GM12878 (cell line): Measurements from ENCODE around the gene KIF6. TPM values are rescaled to one million over a fixed set of nuclear protein-coding genes. Genes with fewer than 3 reads are reported as not detected.

Source experiments
- ATAC-seq: fragments of 200-7000 bp; cut with Tn5 transposase; 3 replicates; pipeline ENCODE4 v1.9.1; 2020; ENCODE audit warnings: mild to moderate bottlenecking, moderate library complexity
- BruUV-seq: library from RNA; stranded (reverse); fragments of 400-500 nt; replicated peaks from 2 replicates; lab custom pipeline; 2021; lab: Mats Ljungman, UMichigan
- CTCF ChIA-PET: fragments of 300-600 bp; sonication (Branson Sonifier 250); formaldehyde crosslinking; extraction: SDS; loops from one replicate; lab custom pipeline; 2021; ENCODE audit warnings: inconsistent platforms; lab: Yijun Ruan, JAX
- POLR2A ChIA-PET: fragments of 350-600 bp; formaldehyde crosslinking; extraction: SDS; loops from one replicate; lab custom pipeline; 2021; ENCODE audit warnings: inconsistent platforms; lab: Charles Lee
- RAD21 ChIA-PET: fragments of 300-600 bp; sonication (Branson Sonifier 250); formaldehyde crosslinking; loops from one replicate; lab custom pipeline; 2023; ENCODE audit warnings: antibody characterized with exemption; ENCODE audit not compliant: unreplicated experiment; lab: Charles Lee
- SMC1A ChIA-PET: fragments of 300-600 bp; sonication (Branson Sonifier 250); formaldehyde crosslinking; loops from one replicate; lab custom pipeline; 2023; ENCODE audit not compliant: unreplicated experiment, uncharacterized antibody; lab: Charles Lee
- DNase-seq: peaks from one replicate; pipeline ENCODE4 v3.0.0-alpha.2; 2011; ENCODE audit warnings: low read depth, low spot score
- FAIRE-seq: peaks from 3 replicates; lab custom pipeline; 2011; peaks lifted over from hg19 to GRCh38; lab: Jason Lieb, UNC
- H2AFZ ChIP-seq: 2 replicates; pipeline ENCODE4 v1.6.0; 2011; ENCODE audit warnings: low read depth, low read length, control low read depth; ENCODE audit not compliant: control insufficient read depth
- H3K27ac ChIP-seq: 2 replicates; pipeline ENCODE4 v1.5.1; 2011; ENCODE audit warnings: control low read depth; ENCODE audit not compliant: control insufficient read depth, insufficient read depth
- H3K27me3 ChIP-seq, 2 experiments: replicated peaks in 1 of 2; 2 replicates each; pipeline versions ENCODE4 v1.6.0 to v1.6.1; 2011; ENCODE audit warnings: low read length in 1 of 2; ENCODE audit not compliant: control insufficient read depth in 2 of 2, insufficient read depth in 2 of 2
- H3K36me3 ChIP-seq, 2 experiments: 2 replicates each; pipeline ENCODE4 v1.5.1; 2011; ENCODE audit warnings: low read length in 1 of 2; ENCODE audit not compliant: control insufficient read depth in 2 of 2, insufficient read depth in 2 of 2
- H3K4me1 ChIP-seq: 2 replicates; pipeline ENCODE4 v1.6.1; 2011; ENCODE audit warnings: mild to moderate bottlenecking, low read length, moderate library complexity, mixed read lengths; ENCODE audit not compliant: control insufficient read depth, insufficient read depth
- H3K4me2 ChIP-seq: 2 replicates; pipeline ENCODE4 v1.6.0; 2011; ENCODE audit warnings: control low read depth; ENCODE audit not compliant: control insufficient read depth, insufficient read depth
- H3K4me3 ChIP-seq: fragments of 200-600 bp; sonication (generic); 2 replicates; pipeline ENCODE4 v1.5.1; 2016
- H3K79me2 ChIP-seq: 2 replicates; pipeline ENCODE4 v1.6.0; 2011; ENCODE audit warnings: low read length; ENCODE audit not compliant: control insufficient read depth, insufficient read depth
- H3K9ac ChIP-seq: 2 replicates; pipeline ENCODE4 v1.8.0; 2011; ENCODE audit warnings: low read length, control low read depth, mixed read lengths; ENCODE audit not compliant: control insufficient read depth, insufficient read depth
- H3K9me3 ChIP-seq: replicated peaks from 3 replicates; pipeline ENCODE4 v1.5.1; 2011; ENCODE audit warnings: mild to moderate bottlenecking, low read length; ENCODE audit not compliant: control insufficient read depth, insufficient read depth
- H4K20me1 ChIP-seq: 2 replicates; pipeline ENCODE4 v1.6.0; 2011; ENCODE audit not compliant: control insufficient read depth, insufficient read depth
- BCLAF1 ChIP-seq: fragments of 450-650 bp; IDR thresholded peaks from 2 replicates; pipeline ENCODE4 v1.6.1; 2017; ENCODE audit warnings: antibody characterized with exemption, mild to moderate bottlenecking, moderate library complexity
- DPF2 ChIP-seq: fragments of 450-650 bp; IDR thresholded peaks from 2 replicates; pipeline ENCODE4 v1.6.1; 2017; ENCODE audit warnings: mild to moderate bottlenecking
- ELK1 ChIP-seq: IDR thresholded peaks from 2 replicates; pipeline ENCODE4 v1.6.1; 2012; ENCODE audit warnings: low read depth, low read length, improper control_type of control experiment
- EP300 ChIP-seq, 2 experiments: fragments of 150-350 bp in 1 of 2; IDR thresholded peaks; 2 replicates each; pipeline ENCODE4 v1.6.1; 2011 to 2012; ENCODE audit warnings: low read depth in 2 of 2, low read length in 2 of 2, borderline replicate concordance in 1 of 2, improper control_type of control experiment in 1 of 2, inconsistent platforms in 1 of 2; ENCODE audit not compliant: control insufficient read depth in 1 of 2
- HDAC2 ChIP-seq: fragments of 200-600 bp; sonication (generic); IDR thresholded peaks from 2 replicates; pipeline ENCODE4 v1.6.1; 2017
- MTA3 ChIP-seq: IDR thresholded peaks from 2 replicates; pipeline ENCODE4 v1.6.1; 2012; ENCODE audit warnings: low read length, inconsistent platforms, borderline replicate concordance
- NKRF ChIP-seq: fragments of 450-650 bp; conservative IDR thresholded peaks from 2 replicates; pipeline ENCODE4 v1.6.1; 2017; ENCODE audit warnings: mild to moderate bottlenecking, moderate library complexity
- NR2C1 ChIP-seq: fragments of 450-650 bp; IDR thresholded peaks from 2 replicates; pipeline ENCODE4 v1.6.1; 2017; ENCODE audit warnings: antibody characterized with exemption, mild to moderate bottlenecking, moderate library complexity
- PKNOX1 ChIP-seq: fragments of 450-650 bp; IDR thresholded peaks from 2 replicates; pipeline ENCODE4 v1.6.1; 2016; ENCODE audit warnings: mild to moderate bottlenecking
- YY1 ChIP-seq: IDR thresholded peaks from 2 replicates; pipeline ENCODE4 v1.6.1; 2011; ENCODE audit warnings: low read depth, mild to moderate bottlenecking, low read length
- ZNF687 ChIP-seq: fragments of 450-650 bp; IDR thresholded peaks from 2 replicates; pipeline ENCODE4 v1.6.1; 2017; ENCODE audit warnings: mild to moderate bottlenecking, moderate library complexity
- WGBS: methylation state at CpG from one replicate; pipeline ENCODE4 v1.1.6; 2016; ENCODE audit warnings: low lambda C conversion rate; ENCODE audit not compliant: insufficient replicate concordance, insufficient coverage; ENCODE audit errors: missing lambda C conversion rate; 5-methylcytosine and 5-hydroxymethylcytosine counted together
- in situ Hi-C: fragments of 300-500 bp; cut with MboI; formaldehyde crosslinking; loops from 9 replicates; pipeline ENCODE4 v1.14.3; 2018; ENCODE audit warnings: mixed read lengths
- intact Hi-C: fragments of 100-400 bp; cut with micrococcal nuclease; formaldehyde crosslinking; loops from one replicate; pipeline ENCODE4 v1.14.2; 2022; ENCODE audit not compliant: unreplicated experiment
- polyA plus RNA-seq, 11 experiments: library from polyadenylated mRNA; depleted of rRNA in 4 of 11; unstranded in 6 of 11; stranded (reverse) in 5 of 11; fragments of >200 nt; fragmentation: Nextera tagmentation in 4 of 11; fragmentation: Illumina TruSeq in 1 of 11; extraction: Ambion mirVana in 4 of 11; extraction: Trizol in 1 of 11; gene quantifications; 1 replicate in 1 of 11; 2 replicates in 10 of 11; pipeline versions ENCODE4 v1.2.1 to v1.2.3, GENCODE V29; 2011 to 2016; ENCODE audit warnings: inconsistent platforms in 2 of 11, missing spikeins in 2 of 11, low read depth in 1 of 11
- total RNA-seq, 4 experiments: library from RNA; depleted of rRNA in 3 of 4; stranded (reverse); fragments of >200 nt in 3 of 4; fragmentation: Illumina TruSeq in 1 of 4; extraction: Trizol in 1 of 4; gene quantifications; 2 replicates each; pipeline versions ENCODE4 v1.2.1 to v1.2.3, GENCODE V29; 2013 to 2021

The KIF6 gene
- total and polyA plus RNA-seq, 10 of the 15 experiments (the other 5 are each of a cell fraction or from before 2014, with no cell fraction given) = 0.09 to 1.0 (median 0.28) TPM

- BruUV-seq = no TSS peak
- H2AFZ ChIP-seq = no peak overlapping the region
- POLR2A ChIA-PET = no interaction called here
- no peaks in the 10 kb centered on the region for H3K27me3 ChIP-seq
- H3K27ac ChIP-seq = no peak overlapping the region
- no peak overlapping the region for H3K4me2 ChIP-seq
- intact Hi-C loops = no loop called here
- SMC1A ChIA-PET = interaction anchor here (0.9 to 1.4 kb wide), 4 partner anchors 11 to 316 kb away, joined by 3 read pairs; no protein-coding TSS in a partner anchor
- H3K4me3 ChIP-seq = no peak overlapping the region
- H3K9me3 ChIP-seq = no peaks in the 10 kb centered on the region
- no peaks in the 10 kb centered on the region for H4K20me1 ChIP-seq
- ATAC-seq (no peak), DNase-seq (no peak), FAIRE-seq (no peak)
- CTCF ChIA-PET = interaction anchor here (0.9 to 1.0 kb wide), 2 partner anchors 12 to 100 kb away, joined by 3 read pairs; no protein-coding TSS in a partner anchor
- WGBS = 13% methylated on average over 4 of the region's 4 CpGs
- H3K4me1 ChIP-seq = no peaks in the 10 kb centered on the region
- H3K9ac ChIP-seq = no peak overlapping the region
- no peaks in the 10 kb centered on the region for H3K36me3 ChIP-seq
- in situ Hi-C loops = no loop called here
- RAD21 ChIA-PET = interaction anchor here (0.8 to 1.0 kb wide), 2 partner anchors 32 to 66 kb away, joined by 3 read pairs; no protein-coding TSS in a partner anchor
- no peaks in the 10 kb centered on the region for H3K79me2 ChIP-seq
- TF ChIP-seq EP300 (IDR thresholded peaks at IDR 0.05; ENCODE audit: borderline replicate concordance in 1 of 2, control insufficient read depth in 1 of 2, low read depth in 2 of 2, low read length in 2 of 2) (no peak), BCLAF1 (no peak), PKNOX1 (no peak), DPF2 (no peak), HDAC2 (no peak), MTA3 (no peak), ELK1 (no peak), YY1 (no peak), NKRF (no peak), ZNF687 (no peak), NR2C1 (no peak)
Observed at GRCh38 chr6:39576556-39577303, 148.5 kb downstream of the KIF6 start.
